Pancreas (tissue), 10 donors: ENCODE results near the gene BORCS5. TPM values are rescaled to one million over a fixed set of nuclear protein-coding genes. Genes with fewer than 3 reads are reported as not detected.

Experiments
- ATAC-seq, 4 donors: fragments of 200-7000 bp; cut with Tn5 transposase; one replicate each; pipeline versions ENCODE4 v1.8.0 to v1.9.1; 2020; ENCODE audit warnings: mild to moderate bottlenecking in 4 of 4, moderate library complexity in 4 of 4
- DNase-seq, 6 donors: peaks; one replicate each; pipeline ENCODE4 v3.0.0-alpha.2; 2020
- FAIRE-seq: peaks from 2 replicates; lab custom pipeline; 2012; peaks lifted over from hg19 to GRCh38; lab: Jason Lieb, UNC
- H3K27ac ChIP-seq, 4 donors: fragments of 200-600 bp; sonication (generic); 1 replicate in 3 of 4; 2 replicates in 1 of 4; pipeline versions ENCODE4 v1.5.0 to v1.8.0; 2020
- H3K27me3 ChIP-seq, 4 donors: fragments of 200-600 bp; one replicate each; pipeline ENCODE4 v1.8.0; 2021
- H3K36me3 ChIP-seq, 3 donors: fragments of 200-600 bp; sonication (generic) in 1 of 3; one replicate each; pipeline versions ENCODE4 v1.5.0 to v1.8.0; 2020 to 2021
- H3K4me1 ChIP-seq, 3 donors: fragments of 200-600 bp; one replicate each; pipeline ENCODE4 v1.8.0; 2021
- H3K4me3 ChIP-seq, 4 donors: fragments of 200-600 bp; sonication (generic) in 2 of 4; one replicate each; pipeline versions ENCODE4 v1.5.0 to v1.8.0; 2020 to 2021
- H3K9me3 ChIP-seq, 4 donors: fragments of 200-600 bp; one replicate each; pipeline ENCODE4 v1.8.0; 2021
- WGBS, 2 donors: extraction: QIAGEN DNeasy Blood & Tissue Kit; methylation state at CpG; one replicate each; pipeline ENCODE4 v1.1.7; 2013; 5-methylcytosine and 5-hydroxymethylcytosine counted together
- intact Hi-C, 3 donors: fragments of 100-400 bp; cut with DNase I; formaldehyde crosslinking; loops; one replicate each; pipeline versions ENCODE4 v1.11.1 to v1.14.2; 2022
- polyA plus RNA-seq, 2 donors: library from polyadenylated mRNA; stranded (reverse); fragments of 200-250 nt; gene quantifications; one replicate each; pipeline ENCODE4 v1.2.3, GENCODE V29; 2013
- total RNA-seq, 6 donors: library from RNA; stranded (reverse); fragmentation: NEBNext Ultra II Directional in 4 of 6; extraction: Animal tissue kit (Norgen Biotek cat#: 25700) in 4 of 6; gene quantifications; one replicate each; pipeline versions ENCODE4 v1.2.1 to v1.2.4, GENCODE V29; 2021 to 2023
- TF ChIP-seq, protein P1 (sequence below), 4 donors: fragments of 200-600 bp; sonication (generic) in 3 of 4; IDR thresholded peaks; one replicate each; pipeline versions ENCODE4 v1.5.0 to v1.8.0; 2021; ENCODE audit warnings: antibody characterized with exemption in 4 of 4
- donor health status: healthy with polysubstance abuse.
- donor health status: DM: no; HTN: no; CAD: no; lungs with moderate emphysema.
- donor health status: DM: no; HTN: no; CAD: no.
- donor health status: control.
- donor health status: control.
- donor health status: Bipolar disorder and iron deficiency.
- donor health status: DM: yes; HTN: yes; CAD: no.
- donor health status: DM: no; HTN: no; CAD: no.
- donor health status: DM: no; HTN: no; CAD: no.
- donor health status: DM: yes; HTN: yes; CAD: no.

BORCS5 gene
- total and polyA plus RNA-seq, 8 donors, result 3.7 to 10.9 (median 8.3) TPM

DNA sequence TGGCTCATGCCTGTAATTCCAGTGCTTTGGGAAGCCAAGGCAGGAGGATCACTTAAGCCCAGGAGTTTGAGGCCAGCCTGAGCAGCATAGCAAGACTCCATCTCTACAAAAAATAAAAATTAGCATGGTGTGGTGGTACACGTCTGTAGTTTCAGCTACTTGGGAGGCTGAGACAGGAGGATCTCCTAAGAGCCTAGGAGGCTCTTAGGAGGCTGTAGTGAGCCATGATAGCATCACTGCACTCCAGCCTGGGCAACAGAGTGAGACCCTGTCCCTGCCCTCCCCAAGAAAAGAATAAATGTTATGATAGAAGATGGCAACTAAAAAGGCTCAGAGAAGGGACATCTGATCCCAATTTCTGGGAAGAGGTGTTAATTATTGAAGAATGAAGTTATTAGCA, 3.6 kb upstream of the BORCS5 start:
- Histone ChIP-seq H3K36me3 (no peaks in the 10 kb centered on the region), H3K27me3 (no peaks in the 10 kb centered on the region), H3K4me3 (no peak overlapping the region), H3K27ac (no peak overlapping the region), H3K4me1 (peaks cover 0 to 10% (median under 1%) of the 10 kb centered on the region in 3 donors), H3K9me3 (no peaks in the 10 kb centered on the region)
- DNase-seq (no peak), FAIRE-seq (no peak), ATAC-seq (no peak)
- TF ChIP-seq, protein P1, sequence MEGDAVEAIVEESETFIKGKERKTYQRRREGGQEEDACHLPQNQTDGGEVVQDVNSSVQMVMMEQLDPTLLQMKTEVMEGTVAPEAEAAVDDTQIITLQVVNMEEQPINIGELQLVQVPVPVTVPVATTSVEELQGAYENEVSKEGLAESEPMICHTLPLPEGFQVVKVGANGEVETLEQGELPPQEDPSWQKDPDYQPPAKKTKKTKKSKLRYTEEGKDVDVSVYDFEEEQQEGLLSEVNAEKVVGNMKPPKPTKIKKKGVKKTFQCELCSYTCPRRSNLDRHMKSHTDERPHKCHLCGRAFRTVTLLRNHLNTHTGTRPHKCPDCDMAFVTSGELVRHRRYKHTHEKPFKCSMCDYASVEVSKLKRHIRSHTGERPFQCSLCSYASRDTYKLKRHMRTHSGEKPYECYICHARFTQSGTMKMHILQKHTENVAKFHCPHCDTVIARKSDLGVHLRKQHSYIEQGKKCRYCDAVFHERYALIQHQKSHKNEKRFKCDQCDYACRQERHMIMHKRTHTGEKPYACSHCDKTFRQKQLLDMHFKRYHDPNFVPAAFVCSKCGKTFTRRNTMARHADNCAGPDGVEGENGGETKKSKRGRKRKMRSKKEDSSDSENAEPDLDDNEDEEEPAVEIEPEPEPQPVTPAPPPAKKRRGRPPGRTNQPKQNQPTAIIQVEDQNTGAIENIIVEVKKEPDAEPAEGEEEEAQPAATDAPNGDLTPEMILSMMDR (IDR thresholded peaks at IDR 0.05), result no peak
- 73 to 87% methylated on average over 1 of the region's 1 CpG for whole genome bisulfite sequencing, 2 donors
- intact Hi-C loops, result no loop called here

DNA sequence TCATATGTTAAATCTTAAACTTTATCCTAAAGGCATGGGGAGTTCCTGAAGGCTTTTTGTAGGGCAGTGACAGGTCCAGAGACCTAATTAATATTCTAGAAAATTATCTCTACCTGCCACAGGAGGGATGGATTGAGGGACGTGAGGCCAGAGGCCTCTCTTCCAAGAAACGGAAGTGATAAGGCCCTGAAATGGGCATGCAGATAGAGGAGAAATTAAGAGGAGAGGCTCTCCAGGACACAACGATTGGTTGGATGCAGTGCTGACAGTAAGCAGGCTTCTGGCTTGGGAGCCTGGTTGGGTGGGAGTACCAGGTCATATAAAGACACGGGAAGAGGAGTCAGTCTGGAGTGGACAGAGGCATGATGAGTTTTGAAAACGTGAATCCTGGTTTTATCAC, 3.1 kb upstream of the BORCS5 start:
- intact Hi-C loops, result no loop called here
- Histone ChIP-seq H3K36me3 (no peaks in the 10 kb centered on the region), H3K27me3 (no peaks in the 10 kb centered on the region), H3K4me3 (no peak overlapping the region), H3K27ac (no peak overlapping the region), H3K4me1 (peaks cover 0 to 13% (median 6%) of the 10 kb centered on the region in 3 donors), H3K9me3 (no peaks in the 10 kb centered on the region)
- DNase-seq (no peak), ATAC-seq (no peak), FAIRE-seq (no peak)
- TF ChIP-seq, protein P1 (IDR thresholded peaks at IDR 0.05), result no peak
- WGBS, 2 donors, result 60 to 67% methylated on average over 5 of the region's 5 CpGs

DNA sequence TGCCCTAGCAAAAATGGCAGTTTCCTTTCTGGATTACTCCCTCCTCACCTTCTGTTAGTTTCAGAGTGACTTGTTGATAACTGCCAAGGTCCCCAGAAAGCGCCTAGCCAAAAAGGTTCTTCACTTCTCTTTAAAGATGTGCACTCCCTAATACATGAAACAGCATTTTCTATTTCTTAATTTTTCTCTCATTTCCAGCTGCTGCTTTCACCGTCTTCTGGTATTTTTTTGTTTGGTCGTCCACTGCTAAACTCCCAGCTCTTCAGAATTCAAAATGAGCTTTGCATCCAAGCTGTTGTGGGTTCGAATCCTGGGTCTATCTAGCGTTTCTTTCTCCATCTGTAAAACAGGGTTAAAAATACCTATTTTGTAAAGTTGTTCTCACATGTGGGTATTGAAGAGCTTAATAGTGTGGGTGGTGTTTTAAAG, 397 bp upstream of the BORCS5 start:
- Histone ChIP-seq H3K9me3 (no peaks in the 10 kb centered on the region), H3K4me1 (peaks cover 0 to 8% (median 7%) of the 10 kb centered on the region in 3 donors), H3K27ac (peak overlapping the region; percentile 96 to 99 (median 98)), H3K4me3 (peak overlapping the region; percentile 78 to 91 (median 88)), H3K27me3 (no peaks in the 10 kb centered on the region), H3K36me3 (no peaks in the 10 kb centered on the region)
- FAIRE-seq (no peak), DNase-seq (no peak), ATAC-seq (no peak)
- 14 to 23% methylated on average over 5 of the region's 5 CpGs for WGBS, 2 donors
- TF ChIP-seq, protein P1 (IDR thresholded peaks at IDR 0.05), result no peak
- intact Hi-C loops, result no loop called here

DNA sequence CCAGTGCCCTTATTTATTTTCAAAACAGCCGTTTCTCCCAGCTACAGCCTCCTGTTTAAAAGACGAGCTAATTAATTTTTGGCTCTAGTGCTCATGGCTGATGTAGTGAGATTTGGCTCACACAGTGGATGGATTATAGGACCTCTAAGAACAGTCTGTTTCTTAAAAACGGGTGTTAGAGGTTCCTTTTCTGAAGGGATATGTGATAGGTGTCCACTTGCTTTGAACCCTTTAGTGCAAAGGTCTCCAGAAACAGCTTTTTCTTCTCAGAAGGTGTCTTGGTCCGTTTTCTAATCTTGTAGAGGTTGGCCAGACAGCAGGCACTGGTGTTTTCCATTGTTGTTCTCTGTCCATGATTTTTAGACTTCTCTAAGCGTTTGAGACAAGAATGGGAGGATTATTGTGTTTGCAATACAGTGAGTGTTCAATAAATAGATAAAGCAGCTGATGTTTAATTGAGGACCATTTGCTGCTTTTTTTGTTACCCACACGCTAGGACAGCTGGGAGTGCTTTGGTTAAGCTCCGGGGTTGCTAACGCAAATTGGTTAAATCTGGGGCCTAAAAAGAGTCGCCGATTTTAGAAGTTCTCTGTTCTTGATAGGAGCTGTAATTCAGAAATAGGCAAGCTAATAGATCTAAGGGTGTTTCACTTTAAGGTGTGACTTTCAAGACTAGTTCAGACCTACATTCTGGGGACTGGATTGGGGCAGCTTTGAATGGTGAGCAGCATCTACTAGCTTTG, 1.0 kb downstream of the BORCS5 start:
- TF ChIP-seq, protein P1 (IDR thresholded peaks at IDR 0.05), result no peak
- no peaks in the 10 kb centered on the region for H3K9me3 ChIP-seq
- FAIRE-seq (no peak), ATAC-seq (peak in 2 of 4 donors; percentile 0 to 1), DNase-seq (no peak)
- H3K36me3 ChIP-seq, result no peaks in the 10 kb centered on the region
- H3K27me3 ChIP-seq, result no peaks in the 10 kb centered on the region
- H3K4me1 ChIP-seq, result peaks cover 0 to 8% (median 7%) of the 10 kb centered on the region in 3 donors
- H3K4me3 ChIP-seq, result peak overlapping the region; percentile 78 to 91 (median 88)
- WGBS, 2 donors, result 3 to 7% methylated on average over 10 of the region's 10 CpGs
- intact Hi-C loops, result no loop called here
- H3K27ac ChIP-seq, result peak overlapping the region; percentile 96 to 99 (median 98)

DNA sequence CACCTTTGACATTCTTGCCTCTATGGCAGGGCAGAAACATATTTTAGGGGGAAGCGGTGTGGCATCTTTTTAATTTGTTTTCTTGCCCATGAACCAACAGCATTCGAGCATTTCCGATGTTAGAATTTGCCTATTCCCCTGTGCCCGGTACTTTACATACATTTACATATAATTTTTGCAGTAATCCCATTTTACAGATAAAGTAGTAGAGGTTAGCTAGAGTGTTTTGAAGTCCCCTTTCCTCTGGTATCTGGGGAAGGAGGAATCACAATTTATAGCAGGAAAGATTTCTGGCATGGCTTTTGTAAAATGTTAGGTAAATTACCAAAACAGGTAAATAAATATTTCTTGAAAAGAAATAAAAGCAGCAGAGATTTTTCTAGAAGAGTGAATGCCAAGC, 1.6 kb downstream of the BORCS5 start:
- H3K27me3 ChIP-seq, result no peaks in the 10 kb centered on the region
- ATAC-seq (no peak), FAIRE-seq (no peak), DNase-seq (no peak)
- H3K27ac ChIP-seq, result peak overlapping the region in 1 of 4 donors; percentile 99
- no peaks in the 10 kb centered on the region for H3K36me3 ChIP-seq
- H3K4me3 ChIP-seq, result peak overlapping the region in 3 of 4 donors; percentile 87 to 91 (median 88)
- H3K9me3 ChIP-seq, result no peaks in the 10 kb centered on the region
- H3K4me1 ChIP-seq, result peaks cover 0 to 8% (median 7%) of the 10 kb centered on the region in 3 donors
- intact Hi-C loops, result no loop called here
- 45 to 57% methylated on average over 4 of the region's 4 CpGs for WGBS, 2 donors
- TF ChIP-seq, protein P1 (IDR thresholded peaks at IDR 0.05), result no peak
